ENCODE results near the gene ELOVL5.

DNA sequence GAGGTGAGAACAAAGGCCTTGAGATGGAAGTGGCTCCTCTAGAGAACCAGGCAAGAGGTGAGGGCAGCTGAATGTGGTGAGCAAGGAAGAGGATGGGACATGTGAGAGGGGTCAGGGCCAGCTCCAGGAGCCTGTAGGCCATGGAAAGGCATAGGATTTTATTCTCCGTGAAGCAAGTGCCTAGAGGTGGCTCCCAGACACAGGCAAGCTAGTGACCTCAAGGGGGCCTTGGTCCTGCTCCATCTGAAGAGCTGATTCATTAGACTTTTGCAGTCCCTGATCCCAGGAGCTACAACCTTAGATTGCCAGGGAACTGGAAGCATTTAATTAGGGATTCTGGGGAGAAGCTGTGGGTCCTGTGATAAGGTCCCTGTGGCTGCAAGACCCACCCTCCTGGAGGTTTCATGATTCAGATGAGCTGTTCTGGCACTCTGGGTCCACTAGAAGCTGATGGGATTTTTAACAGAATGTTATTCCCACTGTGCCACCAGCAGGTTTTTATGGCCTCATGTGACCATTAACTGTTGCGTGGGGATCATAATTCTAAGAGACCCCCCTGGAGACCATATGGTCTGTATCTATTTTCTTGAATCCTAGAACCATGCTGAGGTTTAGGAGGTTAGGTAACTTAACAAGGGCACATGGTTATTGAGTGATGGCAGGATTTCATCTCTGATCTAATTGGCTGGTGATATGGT is 90.5 kb downstream of the ELOVL5 start:
- TF ChIP-seq, protein P1, sequence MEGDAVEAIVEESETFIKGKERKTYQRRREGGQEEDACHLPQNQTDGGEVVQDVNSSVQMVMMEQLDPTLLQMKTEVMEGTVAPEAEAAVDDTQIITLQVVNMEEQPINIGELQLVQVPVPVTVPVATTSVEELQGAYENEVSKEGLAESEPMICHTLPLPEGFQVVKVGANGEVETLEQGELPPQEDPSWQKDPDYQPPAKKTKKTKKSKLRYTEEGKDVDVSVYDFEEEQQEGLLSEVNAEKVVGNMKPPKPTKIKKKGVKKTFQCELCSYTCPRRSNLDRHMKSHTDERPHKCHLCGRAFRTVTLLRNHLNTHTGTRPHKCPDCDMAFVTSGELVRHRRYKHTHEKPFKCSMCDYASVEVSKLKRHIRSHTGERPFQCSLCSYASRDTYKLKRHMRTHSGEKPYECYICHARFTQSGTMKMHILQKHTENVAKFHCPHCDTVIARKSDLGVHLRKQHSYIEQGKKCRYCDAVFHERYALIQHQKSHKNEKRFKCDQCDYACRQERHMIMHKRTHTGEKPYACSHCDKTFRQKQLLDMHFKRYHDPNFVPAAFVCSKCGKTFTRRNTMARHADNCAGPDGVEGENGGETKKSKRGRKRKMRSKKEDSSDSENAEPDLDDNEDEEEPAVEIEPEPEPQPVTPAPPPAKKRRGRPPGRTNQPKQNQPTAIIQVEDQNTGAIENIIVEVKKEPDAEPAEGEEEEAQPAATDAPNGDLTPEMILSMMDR (IDR thresholded peaks at IDR 0.05; ENCODE audit: low read depth, low read length), result no peak
- no peak for TF ChIP-seq POLR2A (IDR thresholded peaks at IDR 0.05; ENCODE audit: extremely low read depth, insufficient read length)
- no peak for TF ChIP-seq MYC (IDR thresholded peaks at IDR 0.05; ENCODE audit: low read depth, low read length)

Data from NB4 (cell line).